Hematopoietic multipotent progenitor cell treated with erythropoietin and hydrocortisone succinate and interleukin-3 and kit ligand, for 8 days (in vitro differentiated cells): ENCODE data around the gene ZNF503.

Experiments used
- DNase-seq: peaks from one replicate; pipeline ENCODE4 v3.0.0-alpha.2; 2015

ZNF503 gene, protein sequence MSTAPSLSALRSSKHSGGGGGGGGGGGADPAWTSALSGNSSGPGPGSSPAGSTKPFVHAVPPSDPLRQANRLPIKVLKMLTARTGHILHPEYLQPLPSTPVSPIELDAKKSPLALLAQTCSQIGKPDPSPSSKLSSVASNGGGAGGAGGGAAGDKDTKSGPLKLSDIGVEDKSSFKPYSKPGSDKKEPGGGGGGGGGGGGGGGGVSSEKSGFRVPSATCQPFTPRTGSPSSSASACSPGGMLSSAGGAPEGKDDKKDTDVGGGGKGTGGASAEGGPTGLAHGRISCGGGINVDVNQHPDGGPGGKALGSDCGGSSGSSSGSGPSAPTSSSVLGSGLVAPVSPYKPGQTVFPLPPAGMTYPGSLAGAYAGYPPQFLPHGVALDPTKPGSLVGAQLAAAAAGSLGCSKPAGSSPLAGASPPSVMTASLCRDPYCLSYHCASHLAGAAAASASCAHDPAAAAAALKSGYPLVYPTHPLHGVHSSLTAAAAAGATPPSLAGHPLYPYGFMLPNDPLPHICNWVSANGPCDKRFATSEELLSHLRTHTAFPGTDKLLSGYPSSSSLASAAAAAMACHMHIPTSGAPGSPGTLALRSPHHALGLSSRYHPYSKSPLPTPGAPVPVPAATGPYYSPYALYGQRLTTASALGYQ

DNA sequence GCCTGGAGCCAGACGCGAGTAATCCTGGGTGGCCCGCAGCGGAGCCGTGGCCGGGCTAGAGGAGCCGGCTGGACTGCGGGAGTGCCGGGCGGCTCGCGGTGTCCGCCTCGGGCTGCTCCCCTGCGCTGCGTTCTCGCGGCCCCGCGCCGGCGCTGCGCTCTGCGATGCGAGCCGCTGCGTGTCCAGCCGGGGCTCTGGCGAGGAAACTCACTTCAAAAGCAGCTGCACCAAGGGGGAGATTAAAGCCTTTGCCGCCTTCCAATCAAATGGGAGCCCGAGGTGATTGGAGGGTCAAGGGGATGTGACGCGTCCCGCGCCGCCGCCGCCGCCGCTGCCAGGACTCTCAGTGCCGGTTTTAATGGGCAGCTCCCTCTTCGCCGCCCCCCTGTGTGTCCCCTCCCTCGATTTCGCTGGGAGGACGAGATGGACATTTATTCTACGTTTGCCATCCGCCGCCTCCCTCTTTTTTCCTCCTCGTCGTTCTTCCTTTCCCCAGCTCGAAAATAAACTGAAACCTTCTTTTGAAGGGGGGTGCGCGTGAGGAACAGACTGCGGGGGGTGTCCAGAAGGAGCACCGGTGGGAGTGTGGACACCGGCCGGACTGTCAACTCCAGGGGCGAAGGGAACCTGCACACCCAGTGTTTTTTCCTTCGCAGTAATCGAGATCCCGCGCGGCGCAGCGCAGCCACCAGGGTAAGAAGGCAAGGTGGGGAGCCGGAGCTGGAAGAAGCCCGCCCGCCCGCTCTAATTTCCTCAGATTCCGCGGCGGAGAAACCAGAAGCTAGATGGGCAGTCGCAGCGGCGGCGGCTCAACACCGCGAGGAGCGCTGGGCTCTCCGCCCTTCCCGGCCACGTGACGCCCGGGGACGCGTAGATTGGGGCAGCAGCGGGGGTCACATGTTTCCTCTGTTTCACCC is at the start of gene ZNF503:
Gene ZNF503 (minus strand): TSS at position 196 of the 917 bp plus-strand sequence. CDS start 345 bp downstream, outside the sequence.
- peak; percentile 44 for DNase-seq

DNA sequence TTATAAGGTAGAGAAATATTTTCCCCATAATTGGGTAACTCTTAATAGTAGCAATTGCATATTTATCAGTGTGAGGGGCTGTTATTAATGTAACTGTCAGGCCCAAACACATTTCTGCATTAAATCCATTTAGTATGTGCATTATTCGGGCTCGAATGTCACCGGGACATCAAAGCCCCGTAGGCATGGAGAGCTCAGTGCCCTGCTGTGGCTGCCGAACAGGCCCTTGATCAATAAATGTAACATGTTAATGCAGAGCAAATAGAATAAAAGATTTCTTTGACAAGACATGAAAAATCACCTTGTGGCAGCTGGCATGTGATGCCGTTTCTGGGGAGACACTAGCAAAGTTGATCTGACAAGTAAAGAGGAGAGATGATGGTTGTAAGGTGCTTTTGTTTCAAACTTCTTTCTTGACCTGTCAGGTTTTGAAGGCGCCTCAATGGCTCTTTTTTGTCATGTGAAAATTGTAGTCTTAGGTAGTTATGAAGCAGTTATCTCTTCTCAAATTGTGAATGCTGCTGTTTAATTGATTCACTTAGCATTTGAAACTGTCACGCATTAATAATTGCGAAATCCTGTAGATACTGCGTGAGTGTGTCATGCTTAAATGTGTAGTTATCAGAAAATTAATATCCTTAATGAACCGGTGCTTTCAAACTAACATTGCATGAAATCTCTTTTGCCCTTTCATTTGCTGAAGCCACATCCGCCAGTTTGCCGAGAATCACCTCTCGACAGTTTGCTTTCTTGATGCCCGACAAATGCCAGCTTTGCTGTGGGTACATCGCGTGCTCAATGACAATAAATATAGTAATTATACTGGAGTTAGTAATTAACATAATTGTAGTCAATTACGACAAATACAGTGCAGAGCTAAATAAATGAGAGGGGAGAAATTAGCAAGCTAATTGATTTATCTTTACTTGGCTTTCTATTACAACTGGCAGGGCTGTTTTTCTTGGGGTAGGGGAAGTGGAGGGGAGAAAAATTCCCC is 49.4 kb upstream of the ZNF503 start:
- no peak for DNase-seq

DNA sequence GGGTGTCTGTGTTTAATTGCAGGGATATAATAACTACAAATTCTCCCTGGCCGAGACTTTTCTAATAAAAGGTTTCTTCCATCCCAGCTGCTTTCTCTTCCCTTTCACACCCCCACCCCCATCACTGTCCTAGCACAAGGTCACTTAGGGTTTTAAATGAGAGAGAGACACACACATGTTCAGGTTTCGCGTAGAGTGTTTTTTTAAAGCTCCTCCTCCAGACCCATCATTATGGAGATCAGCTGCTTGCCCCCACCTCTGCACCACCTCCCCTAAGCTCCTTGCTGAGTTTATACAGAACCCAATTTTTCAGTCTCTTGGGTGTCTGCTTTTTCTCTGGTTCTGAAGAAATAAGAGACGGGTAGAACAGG is 48.5 kb upstream of the ZNF503 start:
- no peak for DNase-seq

DNA sequence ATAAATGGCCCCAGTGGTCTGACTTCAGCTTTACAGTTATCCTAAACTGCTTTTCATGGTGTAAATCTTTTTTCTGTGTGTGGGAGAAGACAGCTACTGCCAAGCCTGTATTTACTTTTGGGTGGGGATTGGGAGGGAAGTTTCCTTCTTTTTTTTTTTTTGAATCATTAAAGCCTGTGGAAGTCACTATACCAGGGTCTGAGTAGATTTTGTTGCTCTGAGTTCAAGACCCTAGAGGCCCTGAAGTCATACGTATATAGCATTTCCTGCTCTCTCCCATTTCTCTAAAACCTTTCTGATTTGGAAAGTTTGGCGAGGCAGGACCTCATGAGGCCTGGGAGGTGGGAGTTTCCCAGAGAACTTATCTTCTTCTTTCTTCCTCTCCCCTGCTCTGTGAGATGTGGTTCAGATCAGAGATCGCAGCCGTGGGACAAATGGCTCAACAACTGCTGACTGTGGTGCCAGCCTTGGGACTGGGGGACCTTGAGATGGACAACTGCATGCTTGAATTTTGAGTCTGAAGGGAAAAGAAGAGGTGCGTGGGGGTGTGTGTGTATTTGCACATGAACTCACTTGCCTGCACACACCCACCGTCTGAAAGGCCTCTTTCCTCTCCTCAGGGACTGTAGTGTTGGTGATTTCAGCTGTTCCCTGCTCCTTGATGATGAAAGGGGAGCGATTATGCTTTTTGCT is 48.0 kb upstream of the ZNF503 start:
- no peak for DNase-seq

DNA sequence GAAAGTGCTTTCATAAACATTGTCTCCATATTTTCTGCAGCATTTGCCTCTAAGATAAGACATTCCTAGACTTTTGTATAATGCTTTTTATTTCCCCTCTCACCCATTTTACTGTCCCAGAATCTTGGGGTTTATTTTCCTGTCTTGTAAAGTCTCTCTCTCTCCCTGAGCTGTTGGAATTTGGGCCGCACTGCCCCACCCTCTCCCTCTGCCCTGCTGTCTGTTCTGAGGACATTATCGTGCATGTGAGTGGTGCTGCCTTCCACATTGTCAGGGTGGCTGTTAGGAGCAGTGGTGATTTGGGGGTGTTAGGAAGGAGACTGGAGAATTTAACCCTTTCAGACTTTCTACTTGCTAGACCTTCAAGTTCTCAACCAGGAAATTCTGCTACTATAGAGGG is 46.6 kb upstream of the ZNF503 start:
- no peak for DNase-seq

DNA sequence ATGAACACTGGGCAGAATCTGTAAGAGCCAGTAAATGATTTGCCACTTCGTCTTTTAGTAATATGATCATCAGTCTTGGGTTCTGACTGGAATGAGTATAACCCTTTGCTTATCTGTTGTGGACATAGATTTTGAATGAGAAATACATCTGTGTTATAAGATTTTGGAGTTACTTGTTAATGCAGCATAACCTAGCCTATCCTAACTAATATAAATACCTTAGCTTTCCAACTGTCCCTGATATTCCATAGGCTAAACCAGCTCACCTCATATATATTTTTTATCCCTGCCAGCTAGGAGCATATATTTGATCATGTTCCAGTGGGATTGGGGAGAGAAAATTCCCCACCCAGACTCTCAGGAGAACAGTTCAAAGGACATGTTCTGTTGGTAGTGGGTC is 44.9 kb upstream of the ZNF503 start:
- no peak for DNase-seq

DNA sequence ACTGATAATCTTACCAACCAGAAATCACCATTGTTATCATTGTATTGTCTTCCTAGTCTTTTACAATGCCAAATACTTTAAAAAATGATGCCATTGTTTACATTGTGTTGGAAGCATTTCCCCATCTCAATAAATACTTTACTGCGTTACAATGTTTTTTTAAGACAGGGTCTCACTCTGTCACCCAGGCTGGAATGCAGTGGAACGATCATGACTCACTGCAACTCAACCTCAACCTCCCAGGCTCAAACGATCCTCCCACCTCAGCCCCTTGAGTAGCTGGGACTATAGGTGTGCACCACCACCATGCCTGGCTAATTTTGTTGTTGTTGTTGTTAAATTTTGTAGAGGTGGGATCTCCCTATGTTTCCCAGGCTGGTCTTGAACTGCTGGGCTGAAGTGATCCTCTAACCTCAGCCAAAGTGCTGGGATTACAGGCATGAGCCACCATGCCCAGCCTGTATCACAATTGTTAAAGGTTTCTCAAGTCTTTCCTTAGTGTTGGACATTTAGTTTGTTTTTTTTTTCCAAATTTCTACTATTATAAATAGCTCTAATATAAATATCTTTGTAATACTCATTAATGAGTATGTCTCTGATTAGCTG is 43.3 kb upstream of the ZNF503 start:
- no peak for DNase-seq

DNA sequence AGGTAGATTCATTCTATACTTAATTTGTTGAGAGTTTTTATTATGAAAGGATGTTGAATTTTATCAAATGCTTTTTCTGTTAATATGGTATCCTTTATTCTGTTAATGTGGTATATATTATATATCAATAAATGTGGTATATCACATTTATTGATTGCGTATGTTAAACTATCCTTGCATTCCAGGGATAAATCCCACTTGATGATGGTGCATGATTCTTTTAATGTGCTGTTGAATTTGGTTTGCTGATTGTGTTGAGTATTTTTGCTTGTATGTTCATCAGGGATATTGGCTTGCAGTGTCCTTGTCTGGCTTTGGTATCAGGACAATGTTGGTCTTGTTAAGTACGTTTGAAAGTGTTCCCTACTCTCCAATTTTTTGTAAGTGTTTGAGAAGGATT is 41.8 kb upstream of the ZNF503 start:
- DNase-seq = no peak

DNA sequence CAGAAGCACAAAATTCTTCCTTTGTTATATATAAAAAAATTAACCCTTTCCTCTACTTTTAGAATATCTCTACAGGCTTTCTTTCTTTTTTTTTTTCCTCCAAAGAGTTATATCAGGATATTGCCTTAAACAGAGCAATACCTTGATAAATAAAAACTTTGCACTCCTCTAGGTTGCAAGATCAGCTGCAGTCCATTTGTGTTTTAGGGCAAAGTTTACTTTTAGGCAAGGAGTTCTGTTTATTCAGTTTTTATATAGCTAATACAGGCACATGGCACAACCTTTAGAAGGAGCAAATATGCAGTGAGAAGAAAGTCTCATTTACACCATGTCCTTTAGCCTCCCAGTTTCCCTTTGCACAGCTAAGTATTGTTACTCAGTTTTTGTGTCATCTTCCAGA is 40.1 kb upstream of the ZNF503 start:
- DNase-seq = no peak

DNA sequence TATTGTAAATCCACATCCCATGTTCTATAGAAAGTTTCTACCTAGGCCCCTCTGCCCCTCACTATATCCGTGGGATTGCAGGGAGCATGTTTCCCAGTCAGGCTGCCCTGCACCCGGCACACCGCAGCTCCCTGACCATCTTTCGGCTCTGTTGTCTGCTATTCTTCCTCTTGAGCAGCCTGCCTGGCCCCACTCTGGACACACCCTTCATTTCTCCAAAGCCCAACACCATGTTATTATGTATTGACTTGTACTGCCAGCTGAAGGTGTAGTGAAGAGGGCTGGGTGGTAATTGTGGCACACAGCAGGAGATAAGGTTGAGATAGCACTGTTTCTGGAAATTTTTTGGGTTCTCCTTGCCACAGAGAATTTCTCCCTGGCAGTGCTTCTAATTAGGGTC is 39.6 kb upstream of the ZNF503 start:
- DNase-seq = no peak

DNA sequence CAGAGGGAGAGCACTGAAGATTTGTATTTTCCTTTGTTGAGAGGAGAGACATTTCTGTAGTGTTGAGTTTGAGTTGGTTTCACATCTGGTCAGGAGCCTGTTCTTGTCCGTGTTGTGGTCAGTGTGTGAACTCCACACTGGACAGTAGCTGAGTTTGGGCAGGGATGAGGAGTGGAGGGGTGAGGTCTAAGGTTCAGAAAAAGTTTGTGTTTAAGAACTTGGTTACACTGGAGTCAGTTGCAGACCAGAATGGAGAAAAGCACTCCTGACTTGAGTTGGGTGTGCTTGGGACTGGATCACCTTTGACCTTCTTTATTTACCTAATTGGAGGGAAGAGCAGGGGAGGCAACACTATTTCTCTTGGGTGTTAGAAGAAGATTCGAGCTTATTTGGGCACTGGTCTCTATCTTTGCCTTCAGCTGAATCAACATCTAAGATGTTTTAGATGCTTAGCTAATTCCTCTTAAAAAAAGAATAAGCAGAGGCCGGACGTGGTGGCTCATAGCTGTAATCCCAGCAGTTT is 38.8 kb upstream of the ZNF503 start:
- DNase-seq = no peak

DNA sequence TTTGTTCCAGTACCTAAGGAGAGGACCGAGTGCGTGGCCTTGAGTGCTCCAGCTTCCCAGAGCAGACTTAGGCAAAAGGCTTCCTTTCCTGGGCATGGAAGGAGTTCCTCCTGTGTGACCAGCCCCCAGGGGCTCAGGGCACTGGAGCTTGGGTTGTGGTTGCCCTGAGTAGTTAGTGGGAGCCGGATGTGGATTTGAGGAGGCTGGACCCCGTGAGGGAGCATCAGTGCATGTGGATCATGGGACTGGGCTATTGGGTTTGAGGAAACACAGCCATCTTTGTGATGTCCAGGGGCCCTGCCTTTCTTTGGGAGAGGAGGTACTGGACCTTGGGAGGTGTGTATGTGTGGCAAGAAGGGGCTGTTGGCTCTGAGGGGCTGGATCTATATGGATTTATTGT is 38.2 kb upstream of the ZNF503 start:
- no peak for DNase-seq

DNA sequence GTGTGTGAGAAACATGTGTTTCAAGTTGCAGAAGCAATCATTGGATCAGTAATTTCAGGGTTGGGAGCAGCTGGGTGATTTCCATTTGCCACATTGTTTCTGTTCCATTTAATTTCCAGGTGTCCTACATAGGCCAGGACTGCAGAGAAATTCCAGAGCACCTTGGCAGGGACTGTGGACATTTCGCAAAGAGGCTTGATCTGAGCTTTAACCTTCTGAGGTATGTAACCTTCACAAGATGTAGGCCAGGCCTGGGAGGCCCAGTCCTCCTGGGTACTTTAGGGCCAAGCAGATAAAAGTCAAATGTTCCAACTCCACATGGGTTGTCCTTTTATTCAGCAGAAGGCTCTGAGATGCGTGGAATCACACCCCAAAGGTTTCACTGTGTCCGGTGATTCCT is 36.7 kb upstream of the ZNF503 start:
- no peak for DNase-seq

DNA sequence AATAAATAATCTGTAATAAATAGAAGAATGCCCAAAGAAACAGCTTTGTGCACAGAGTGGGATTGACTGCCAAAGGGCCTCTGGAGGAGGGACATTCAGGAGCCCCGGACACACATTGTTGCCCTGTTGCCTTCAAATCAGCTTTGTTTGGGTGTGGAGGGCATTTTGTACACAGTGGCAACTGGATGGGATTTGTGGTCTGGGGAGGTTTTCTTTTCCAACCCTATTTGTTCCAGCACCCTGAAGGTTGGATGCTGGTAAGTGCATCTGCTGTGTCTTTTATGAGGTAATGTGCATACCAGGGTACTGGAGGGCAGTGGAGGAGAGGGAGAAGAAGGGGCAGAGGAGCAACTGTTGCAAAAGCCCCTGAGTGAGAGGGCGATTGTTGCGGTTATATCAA is 36.1 kb upstream of the ZNF503 start:
- no peak for DNase-seq

DNA sequence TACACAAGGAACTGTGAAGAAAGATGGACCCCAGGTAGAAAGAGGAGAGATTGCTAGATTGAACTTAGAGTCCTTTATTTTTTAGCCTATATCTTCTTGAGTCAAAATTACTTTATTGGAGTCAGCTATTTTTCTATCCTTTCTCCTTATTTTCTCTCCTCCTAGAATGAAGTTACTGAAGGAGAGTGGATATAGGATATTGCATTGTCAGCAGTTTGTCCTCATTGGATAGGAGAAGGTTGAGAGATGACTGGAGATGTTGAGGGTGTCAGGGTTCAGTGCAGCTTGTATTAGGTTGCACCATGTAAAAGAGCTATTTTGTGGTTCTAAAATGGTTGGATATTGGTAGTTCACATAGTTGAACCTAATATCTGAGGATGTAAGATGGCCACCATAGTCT is 35.3 kb upstream of the ZNF503 start:
- no peak for DNase-seq

DNA sequence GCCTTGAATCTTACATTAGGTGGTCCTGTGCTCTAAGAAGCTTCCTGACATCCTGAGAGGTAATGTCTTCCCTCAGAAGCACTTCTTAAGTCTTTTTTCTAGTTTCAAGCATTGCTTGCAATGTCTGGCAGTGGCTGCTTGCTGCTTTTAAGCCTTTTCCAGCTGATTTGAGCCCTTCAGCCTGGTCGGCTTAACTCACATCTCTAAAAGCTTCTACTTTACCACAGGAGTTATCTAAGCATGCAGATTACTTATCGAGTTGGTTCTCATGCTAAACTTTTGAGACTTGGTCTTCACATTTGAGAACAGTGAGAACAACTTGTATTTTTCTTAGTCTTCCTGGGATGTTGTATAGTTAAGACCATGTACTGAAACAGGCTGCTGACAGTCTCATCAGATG is 33.7 kb upstream of the ZNF503 start:
- peak; percentile 34 for DNase-seq

DNA sequence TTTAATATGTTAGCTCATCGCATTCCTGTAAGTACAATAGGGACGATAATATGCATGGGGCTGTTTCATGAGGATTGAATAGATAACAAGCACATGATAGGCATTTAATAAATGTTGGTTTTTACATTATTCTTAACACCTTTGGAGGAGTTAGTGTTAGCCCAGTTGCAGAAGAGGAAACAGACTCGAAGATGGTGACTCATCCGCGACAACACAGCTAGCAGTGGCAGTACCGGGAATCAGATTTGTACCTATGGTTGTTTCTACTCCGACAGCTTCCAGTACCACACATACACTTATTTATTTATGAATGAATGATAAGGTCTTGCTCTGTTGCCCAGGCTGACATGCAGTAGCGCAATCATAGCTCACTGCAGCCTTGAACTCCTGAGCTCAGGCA is 32.7 kb upstream of the ZNF503 start:
- no peak for DNase-seq

DNA sequence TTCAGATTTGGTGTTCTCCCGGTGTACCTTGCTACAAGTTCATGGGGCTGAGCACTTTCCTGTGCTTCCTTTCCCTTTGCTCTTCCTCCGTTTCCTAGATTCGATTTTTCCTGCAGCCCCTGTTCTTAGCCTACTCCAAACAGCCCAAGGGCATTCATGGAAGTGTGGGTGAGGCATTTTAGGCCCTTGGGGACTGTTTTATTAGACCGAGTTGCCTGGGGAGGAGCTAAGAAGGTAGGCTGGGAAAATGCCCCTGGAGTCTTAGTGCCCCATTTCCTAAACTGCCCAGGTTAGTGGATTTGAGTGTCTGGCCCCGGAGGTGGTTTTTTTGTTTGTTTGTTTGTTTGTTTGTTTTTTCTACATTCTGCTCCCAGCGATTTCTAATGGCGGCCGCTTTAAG is 31.7 kb upstream of the ZNF503 start:
- DNase-seq = no peak

DNA sequence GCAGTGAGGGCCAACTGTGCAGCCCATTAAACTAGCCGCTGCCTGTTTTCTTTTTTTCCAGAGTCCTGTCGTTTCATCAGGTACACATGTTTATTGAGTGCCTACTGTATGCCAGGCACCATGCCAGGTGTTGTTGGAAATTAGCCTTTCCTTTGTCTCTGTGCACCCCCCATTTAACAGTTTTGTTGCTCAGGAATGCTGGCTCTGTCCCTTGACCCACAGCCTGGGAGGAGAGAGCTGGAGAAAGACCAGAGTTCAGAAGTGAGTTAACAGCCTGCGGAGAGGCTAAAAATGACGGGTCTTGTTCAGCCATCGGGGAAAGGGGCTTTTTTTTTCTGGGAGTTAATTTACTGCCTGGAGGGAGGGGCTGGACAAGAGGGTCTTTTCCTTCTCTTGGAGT is 31.2 kb upstream of the ZNF503 start:
- DNase-seq = no peak

DNA sequence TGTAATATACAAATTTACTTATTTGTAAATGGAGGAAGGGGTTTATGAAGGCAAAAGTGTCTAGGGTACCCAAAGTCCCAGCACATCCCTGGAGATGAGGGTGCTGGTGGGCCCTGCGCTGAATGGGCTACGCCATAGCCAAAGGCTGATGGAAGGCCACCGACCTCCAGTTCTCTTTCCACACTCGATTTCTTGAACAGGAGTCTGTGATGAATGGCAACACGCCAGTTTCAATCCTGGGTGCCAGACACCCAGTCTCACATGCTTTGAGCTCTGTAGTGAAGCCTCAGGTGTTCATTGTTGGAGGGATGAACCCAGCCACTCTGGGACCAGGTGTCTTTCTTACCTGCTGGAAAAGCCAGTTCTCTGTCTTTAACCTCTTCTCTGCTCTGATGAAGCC is 30.6 kb upstream of the ZNF503 start:
- DNase-seq = no peak
